ENCODE measurements around the gene GABRA1.

Gene GABRA1

DNA sequence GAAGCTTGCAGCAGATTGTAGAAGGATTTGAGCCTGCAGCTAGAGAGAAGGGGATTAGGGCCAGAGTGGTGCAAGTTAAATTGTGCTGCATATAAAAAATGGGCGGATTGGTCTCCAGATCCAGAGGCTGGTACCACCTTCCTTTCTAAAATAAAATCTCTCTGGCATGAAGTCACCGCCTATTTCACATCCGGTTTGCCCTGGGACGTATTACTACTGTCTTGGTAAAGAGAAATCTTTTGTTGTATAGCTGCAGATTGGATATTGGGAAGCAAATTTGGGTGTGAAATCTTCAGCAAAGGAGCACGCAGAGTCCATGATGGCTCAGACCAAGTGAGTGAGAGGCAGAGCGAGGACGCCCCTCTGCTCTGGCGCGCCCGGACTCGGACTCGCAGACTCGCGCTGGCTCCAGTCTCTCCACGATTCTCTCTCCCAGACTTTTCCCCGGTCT lies at the start of gene GABRA1:
Gene GABRA1 (plus strand): TSS at position 180 of the 451 bp plus-strand sequence. CDS start 2,691 bp downstream, outside the sequence.
- no peak for DNase-seq

DNA sequence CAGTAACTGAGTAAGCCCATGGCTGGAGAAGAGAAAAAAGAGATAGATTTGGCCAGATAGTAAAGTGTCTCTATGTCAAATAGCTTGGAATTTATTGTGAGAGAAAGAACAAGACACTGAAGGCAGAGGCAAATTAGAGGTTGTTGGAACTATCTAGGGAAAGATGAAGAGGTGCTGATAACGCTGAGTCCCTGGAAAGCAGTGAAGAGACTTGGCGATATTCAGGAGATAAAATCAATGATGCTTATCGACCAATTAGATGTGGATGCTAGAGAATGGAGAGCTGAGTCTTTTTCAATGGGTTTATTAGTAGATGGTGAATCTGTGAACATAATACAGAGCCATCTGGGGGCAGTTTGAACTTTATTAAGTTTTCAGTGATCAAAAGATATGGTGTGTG lies 48.6 kb upstream of the GABRA1 start:
- no peak for DNase-seq

DNA sequence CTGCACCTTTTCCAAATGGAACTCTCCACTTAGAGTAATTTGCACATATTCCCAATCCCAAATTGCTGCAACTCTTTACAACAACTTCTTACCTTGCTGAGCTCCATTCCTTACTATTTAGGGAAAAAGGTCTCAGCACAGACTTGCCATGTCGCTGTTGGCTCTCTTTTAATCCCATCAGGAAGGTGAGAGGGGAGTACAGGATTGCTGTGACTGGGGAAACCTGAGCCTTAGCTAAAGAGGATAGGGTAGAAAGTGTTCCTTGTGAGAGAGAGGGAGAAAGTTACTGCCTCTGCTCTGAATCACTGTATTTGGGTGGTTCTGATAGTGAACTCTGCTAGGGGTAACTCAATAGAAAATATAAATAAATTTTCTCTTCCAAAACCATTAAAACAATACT lies 43.7 kb upstream of the GABRA1 start:
- no peak for DNase-seq

DNA sequence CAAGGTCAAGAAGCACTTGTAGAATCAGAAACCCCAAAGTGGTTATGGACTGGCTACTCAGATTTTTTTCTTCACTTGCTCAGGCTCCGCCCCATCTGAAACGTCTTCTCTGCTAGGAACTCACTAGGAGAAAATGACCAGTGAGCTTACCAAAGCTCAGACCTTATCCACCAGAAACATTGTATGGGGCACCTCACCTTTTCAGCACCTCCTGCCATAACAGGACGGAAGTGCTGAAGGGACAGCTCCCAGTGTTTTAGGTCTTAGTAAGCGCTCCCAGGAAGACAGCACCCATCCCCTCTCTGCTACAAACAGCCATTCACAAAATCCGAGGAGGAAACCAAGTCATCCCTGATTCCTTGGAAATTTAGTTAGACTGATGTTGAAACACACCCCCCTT lies 1.2 kb upstream of the GABRA1 start:
- DNase-seq: peak; percentile 1

DNA sequence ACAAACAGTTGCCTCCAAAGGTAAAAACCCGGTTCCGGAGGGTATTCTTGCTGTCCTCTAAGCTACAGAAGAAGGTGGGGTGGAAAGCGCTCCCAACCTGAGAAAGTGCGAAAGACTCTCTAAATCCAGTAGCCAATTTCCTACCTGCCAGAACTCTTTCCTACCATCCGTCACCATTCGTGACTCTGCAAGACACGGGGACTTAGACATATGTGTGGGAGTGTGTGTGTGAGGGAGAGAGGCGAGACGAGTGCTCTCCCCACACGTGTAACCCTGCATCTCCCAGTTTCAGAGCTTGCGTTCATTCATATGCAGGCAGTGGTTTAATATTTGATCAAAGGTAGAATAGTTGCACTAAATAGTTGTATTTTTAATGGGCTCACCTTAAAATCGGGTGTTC lies 473 bp upstream of the GABRA1 start:
- no peak for DNase-seq

DNA sequence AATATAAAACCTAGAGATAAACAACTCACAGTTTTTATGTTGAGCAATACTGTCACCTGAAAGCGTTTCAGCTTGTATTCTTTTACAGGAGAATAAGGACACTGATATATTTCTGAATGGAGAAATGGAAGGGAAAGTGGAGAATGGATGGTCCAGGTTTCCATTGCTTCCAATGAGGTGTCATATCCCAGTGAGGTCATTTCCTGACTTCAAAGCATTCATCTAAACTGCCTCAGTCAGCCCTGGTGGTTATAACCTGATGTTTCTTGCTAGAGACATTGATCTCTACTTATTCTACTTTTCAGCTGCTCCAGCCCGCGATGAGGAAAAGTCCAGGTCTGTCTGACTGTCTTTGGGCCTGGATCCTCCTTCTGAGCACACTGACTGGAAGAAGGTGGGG lies 2.6 kb downstream of the GABRA1 start:
- DNase-seq: no peak

DNA sequence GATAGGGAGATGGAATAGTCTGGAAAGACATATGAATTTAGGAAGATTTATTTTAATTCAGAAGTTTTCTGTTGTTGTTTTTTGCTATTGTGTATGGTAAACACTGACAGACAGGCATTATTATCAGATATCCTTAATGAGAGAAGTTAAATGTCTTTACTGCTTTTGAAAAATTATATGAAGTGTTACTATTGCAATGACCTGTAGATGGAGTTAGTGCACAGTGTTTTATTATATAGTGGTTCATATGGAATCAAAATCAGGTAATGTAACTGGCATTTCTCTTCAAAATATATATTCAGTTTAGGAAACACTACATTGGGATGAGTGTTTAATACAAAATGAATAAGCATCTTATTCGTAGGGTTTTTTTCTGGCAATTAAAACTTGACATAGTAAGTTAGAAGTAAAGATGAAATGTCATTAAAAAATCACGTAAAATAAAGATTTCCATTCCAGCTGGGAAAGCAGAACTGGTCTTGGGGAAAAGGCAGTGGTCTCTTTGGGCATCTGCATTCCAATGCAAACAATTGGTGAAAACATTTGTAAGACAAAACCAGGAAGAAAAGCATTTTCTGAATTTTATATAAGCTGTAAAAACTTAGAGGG lies 3.9 kb downstream of the GABRA1 start:
- DNase-seq: no peak

DNA sequence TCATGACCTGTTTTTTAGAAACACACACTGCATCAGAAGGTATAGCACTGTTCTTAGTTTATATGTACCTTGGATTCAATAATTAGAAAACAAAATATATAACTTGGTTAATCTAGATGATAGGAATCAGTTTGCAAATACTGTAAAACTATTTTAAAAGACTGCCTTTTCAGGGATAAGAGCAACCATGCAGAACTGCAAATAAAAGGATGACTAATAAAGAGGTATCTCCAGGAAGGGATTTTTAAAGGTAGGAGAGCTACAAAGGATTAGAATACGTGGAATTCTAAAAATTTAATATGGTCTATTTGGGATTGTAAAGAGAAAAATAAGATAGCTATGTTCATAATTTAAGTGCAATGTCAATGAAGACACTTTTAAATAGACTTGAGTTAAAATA lies 9.4 kb downstream of the GABRA1 start:
- DNase-seq: no peak

DNA sequence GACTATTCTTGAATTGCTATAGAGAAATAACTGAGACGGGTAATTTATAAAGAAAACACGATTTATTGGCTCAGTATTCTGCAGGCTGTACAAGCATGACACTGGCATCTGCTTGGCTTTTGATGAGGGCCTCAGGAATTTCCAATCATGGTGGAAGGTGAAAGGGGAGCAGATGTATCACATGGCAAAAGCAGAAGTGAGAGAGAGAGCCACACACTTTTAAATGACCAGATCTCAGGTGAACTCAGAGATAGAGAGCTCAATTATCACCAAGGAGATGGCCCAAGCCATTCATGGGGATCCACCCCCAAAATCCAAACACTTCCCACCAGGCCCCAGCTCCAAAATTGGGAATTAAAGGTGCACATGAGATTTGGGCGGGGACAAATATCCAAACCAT lies 15.3 kb downstream of the GABRA1 start:
- DNase-seq: no peak

DNA sequence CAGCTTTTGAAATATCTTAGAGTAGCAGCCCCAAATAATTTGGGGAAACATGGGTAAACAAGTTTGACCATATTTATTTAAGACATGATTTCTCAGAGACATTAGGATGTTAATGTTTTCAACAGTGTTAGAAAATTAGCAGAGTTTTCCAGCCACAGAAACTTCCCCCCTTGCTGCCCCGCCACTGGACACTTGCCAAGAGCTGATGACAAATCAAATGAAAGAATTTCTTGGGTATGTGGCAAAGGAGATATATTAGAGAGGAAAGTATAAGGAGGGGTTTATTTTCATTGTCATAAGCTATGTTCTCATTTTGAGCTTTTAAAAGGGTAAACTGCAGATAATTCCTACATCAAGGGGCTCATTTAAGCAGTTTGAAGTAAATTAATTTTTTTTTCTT lies 15.9 kb downstream of the GABRA1 start:
- no peak for DNase-seq

DNA sequence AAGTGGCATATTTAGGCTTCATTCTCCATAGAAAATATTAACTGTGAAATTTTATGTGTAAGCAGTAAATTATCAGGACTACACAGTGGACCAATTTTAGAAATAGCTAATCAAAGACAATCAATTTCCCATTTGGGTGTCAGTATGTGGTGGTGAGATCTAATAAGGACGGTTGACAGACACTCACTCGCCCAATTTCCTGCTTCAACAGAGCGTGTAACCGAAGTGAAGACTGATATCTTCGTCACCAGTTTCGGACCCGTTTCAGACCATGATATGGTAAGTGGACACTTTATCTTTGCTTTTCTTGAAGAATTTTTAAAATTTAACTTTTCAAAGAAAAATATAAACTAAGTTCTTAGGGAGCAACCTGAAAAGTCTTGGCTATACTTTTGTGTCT lies 17.6 kb downstream of the GABRA1 start:
- no peak for DNase-seq

DNA sequence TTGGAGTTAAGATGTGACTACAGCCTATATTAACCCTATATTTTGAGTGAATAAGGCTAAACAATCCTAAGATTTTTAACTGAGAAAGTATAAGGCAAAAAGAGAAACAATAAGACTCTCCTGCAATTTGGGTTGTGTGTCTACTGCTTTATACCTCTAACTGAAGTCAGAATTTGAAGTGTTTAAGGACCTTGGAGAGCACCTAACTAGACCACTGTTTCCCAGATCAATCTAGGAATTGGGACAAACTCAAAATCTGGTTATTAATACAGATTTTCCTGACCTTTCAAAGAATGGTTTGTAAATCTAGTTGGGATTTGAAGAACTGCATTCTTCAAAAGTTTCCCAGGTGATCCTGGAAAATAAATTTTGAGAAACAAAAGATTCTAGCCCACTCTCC lies 42.1 kb downstream of the GABRA1 start:
- no peak for DNase-seq

DNA sequence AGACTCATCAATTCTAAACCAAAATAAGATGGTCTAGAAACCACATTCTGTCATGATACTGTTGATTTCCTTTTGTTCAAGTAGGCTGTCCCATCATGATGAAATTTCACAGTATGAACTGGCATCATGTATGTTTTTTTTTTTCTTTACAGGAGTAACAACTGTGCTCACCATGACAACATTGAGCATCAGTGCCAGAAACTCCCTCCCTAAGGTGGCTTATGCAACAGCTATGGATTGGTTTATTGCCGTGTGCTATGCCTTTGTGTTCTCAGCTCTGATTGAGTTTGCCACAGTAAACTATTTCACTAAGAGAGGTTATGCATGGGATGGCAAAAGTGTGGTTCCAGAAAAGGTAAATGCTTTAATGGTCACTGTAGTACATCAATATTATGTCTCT lies 47.6 kb downstream of the GABRA1 start:
- no peak for DNase-seq

DNA sequence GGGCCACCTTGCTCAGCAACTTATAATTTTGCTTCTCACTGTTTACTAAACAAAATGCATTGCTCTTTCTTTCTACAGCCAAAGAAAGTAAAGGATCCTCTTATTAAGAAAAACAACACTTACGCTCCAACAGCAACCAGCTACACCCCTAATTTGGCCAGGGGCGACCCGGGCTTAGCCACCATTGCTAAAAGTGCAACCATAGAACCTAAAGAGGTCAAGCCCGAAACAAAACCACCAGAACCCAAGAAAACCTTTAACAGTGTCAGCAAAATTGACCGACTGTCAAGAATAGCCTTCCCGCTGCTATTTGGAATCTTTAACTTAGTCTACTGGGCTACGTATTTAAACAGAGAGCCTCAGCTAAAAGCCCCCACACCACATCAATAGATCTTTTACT lies 49.1 kb downstream of the GABRA1 start:
- DNase-seq: no peak

DNA sequence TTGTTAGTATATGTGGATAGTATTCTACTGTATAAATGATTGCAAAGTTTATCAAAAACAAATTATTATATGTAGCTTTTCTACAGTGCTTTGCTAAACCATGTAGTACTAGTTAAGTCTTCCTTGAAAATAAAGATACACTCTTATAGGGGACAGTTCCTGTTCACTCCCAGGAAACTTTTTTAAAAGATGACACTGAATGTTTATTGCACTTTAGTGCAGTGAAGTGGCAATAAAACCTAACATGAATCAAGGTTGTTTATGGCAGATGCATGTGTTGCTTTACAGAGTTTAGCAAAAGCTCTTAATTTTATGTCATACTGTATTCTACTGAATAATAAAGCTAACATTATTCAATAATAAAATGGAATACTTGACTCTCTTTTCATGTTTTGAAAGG lies 51.7 kb downstream of the GABRA1 start:
- DNase-seq: no peak

DNA sequence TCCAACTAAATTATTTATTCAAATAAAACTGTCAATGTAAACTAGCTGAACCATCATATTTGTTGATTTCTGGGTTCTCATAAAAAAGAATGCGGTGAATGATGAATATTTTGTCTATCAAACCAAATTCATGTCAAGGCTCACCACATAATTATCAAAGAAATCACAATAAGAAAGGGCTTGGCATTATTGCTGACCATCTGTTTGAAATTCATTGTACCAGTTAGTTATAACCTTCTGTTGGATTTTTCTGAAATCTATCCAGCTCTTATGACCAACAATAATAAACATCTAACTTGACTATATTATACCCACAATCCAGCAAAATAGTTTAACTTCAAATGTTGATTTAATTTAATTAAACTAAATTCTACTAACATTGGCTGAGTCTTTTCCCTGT lies 53.1 kb downstream of the GABRA1 start:
- DNase-seq: no peak

DNA sequence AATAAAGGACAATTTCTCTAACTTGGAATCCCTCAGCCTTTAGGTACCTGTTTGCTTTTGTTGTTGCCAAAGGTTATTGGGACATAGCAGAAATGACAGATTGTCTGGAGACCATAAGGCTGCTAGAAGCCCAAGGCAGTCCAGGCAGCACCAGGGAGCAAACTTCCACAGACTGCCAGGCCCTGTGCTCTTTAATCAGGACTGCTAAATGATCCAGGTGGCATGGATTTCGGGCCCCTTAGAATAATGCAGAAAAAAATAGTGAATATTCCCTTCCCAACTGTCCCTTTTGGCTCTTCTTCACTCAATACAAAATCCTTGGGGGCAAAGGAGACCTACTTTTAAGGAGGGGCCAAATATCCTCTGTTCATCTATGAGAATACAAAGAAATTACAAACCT lies 73.9 kb downstream of the GABRA1 start:
- DNase-seq: no peak

DNA sequence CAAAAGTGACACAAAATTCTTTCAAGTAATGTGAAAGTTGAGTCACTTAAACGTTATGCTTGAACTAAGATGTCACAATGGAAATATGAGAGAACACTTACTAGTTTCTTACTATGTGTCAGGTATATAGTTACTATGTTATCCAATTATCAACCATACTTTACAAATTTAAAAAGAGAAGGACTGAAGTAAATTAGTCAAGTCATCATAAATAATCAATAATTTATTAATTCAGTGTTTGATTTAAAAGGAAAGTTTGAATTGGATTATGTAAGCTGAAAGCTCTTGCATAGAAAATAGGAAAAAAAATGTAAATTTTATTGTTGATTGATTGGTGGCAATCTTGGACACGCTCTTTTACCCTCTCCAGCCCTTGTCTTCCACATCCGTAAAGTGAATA lies 76.3 kb downstream of the GABRA1 start:
- no peak for DNase-seq

DNA sequence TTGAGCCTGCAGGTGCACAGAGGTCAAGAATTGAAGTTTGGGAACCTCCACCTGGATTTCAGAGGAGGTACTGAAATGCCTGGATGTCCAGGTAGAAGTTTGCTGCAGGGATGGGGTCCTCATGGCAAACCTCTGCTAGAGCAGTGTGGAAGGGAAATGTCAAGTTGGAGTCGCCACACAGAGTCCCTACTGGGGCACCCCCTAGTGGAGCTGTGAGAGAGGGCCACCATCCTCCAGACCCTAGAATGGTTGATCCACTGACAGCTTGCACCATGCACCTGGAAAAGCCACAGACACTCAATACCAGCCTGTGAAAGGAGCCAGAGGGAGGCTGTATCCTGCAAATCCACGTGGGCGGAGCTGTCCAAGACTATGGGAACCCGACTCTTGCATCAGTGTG lies 78.0 kb downstream of the GABRA1 start:
- DNase-seq: no peak

DNA sequence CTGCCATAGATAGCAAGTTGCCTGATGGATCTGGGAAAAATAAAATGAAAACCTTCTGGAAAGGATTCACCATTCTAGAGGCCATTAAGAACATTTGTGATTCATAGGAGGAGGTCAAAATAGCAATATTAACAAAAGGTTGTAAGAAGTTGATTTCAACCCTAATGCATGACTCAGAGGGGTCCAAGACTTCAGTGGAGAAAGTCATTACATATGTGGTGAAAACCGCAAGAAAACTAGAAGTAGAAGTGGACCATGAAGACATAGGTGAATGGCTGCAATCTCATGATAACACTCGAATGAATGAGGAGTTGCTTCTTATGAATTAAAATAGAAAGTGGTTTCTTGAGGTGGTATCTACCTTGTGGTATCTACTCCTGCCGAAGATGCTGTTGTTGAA lies 86.6 kb downstream of the GABRA1 start:
- DNase-seq: no peak

DNA sequence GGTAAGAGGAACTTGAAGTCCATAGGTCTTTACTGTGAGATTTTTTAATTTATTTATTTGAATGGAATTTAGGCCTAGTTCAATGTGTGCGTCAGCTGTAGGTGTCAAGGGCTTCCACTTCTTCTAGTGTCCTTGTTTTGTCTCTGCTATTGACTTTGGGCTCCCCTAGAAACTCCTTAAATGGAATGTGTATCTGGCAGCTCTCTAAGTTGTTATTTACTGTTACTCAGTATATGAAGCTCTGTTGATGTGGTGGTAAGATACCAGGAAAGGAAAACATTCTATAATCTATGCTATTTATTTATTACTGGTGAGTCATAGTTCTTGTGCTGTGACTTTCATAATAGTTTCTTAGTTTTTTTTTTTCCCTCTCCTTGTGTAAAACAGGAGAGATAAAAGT lies 97.1 kb downstream of the GABRA1 start:
- no peak for DNase-seq

DNA sequence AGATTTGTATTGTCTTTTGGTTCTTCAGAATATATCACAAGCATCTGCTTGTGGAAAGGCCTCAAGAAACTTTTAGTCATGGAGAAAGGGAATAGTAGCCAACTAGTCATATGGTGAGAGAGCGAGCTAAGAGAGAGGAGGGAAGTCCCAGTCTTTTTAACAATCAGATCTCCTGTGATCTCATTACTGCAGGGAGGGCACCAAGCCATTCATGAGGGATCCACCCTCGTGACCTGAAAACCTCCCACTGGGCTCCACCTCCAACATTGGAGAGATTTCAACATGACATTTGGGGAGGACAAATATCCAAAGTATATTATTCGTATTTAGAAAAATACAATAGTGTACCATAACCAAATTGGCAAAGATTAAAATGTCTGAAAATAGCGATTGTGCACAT lies 99.0 kb downstream of the GABRA1 start:
- DNase-seq: no peak

Data from activated CD4-positive, alpha-beta T cell treated with anti-CD3 and anti-CD28 coated beads, Interleukin-2, Interleukin-6, amounts not matched to agents 100 ng/mL and 50 ng/mL, durations not matched to agents 16 hours and 8 hours (primary cell).